ENCODE results near the gene OR2V2.

OR2V2 gene

GRCh38 chr5:181186986-181187499, 39.7 kb downstream of the OR2V2 start:
- H3K27ac ChIP-seq (ENCODE audit: low read depth, low read length), result no peak overlapping the region
- H2BK15ac ChIP-seq (replicated peaks; ENCODE audit: low read depth), result no peak overlapping the region
- H3K79me1 ChIP-seq (ENCODE audit: low read length), result no peaks in the 10 kb centered on the region
- no peak overlapping the region for H3K23ac ChIP-seq (ENCODE audit: low read length)
- H2BK120ac ChIP-seq (ENCODE audit: low read depth, low read length), result no peak overlapping the region
- H3K56ac ChIP-seq (ENCODE audit: low read length), result peak overlapping the region; percentile 47
- H3K4ac ChIP-seq (ENCODE audit: low read depth, low read length), result no peak overlapping the region
- no peak overlapping the region for H4K8ac ChIP-seq (ENCODE audit: low read depth, low read length)
- H2AK5ac ChIP-seq (ENCODE audit: low read length), result no peak overlapping the region
- WGBS (ENCODE audit: extremely low coverage, insufficient coverage, low lambda C conversion rate), result no CpG with 5 or more reads among the region's 8 CpGs
- peak overlapping the region; percentile 33 for H3K9ac ChIP-seq (ENCODE audit: low read length)
- H3K79me2 ChIP-seq (ENCODE audit: control insufficient read depth, insufficient read depth, low read length), result no peaks in the 10 kb centered on the region
- peak overlapping the region; percentile 7 for H3K4me2 ChIP-seq (ENCODE audit: low read length)
- no peaks in the 10 kb centered on the region for H3K36me3 ChIP-seq (ENCODE audit: control insufficient read depth, insufficient read depth, low read length)
- H3K27me3 ChIP-seq (ENCODE audit: insufficient read depth, low read length, poor library complexity), result peaks cover 13% of the 10 kb centered on the region
- no peak overlapping the region for H2BK5ac ChIP-seq (ENCODE audit: low read length)
- no peak overlapping the region for H4K5ac ChIP-seq (ENCODE audit: low read length)
- H3K4me3 ChIP-seq (ENCODE audit: low read length), result peak overlapping the region; percentile 2
- H3K18ac ChIP-seq (ENCODE audit: low read length), result no peak overlapping the region
- H3K4me1 ChIP-seq (ENCODE audit: control insufficient read depth, low read depth, low read length), result no peaks in the 10 kb centered on the region
- no peak for DNase-seq

DNA sequence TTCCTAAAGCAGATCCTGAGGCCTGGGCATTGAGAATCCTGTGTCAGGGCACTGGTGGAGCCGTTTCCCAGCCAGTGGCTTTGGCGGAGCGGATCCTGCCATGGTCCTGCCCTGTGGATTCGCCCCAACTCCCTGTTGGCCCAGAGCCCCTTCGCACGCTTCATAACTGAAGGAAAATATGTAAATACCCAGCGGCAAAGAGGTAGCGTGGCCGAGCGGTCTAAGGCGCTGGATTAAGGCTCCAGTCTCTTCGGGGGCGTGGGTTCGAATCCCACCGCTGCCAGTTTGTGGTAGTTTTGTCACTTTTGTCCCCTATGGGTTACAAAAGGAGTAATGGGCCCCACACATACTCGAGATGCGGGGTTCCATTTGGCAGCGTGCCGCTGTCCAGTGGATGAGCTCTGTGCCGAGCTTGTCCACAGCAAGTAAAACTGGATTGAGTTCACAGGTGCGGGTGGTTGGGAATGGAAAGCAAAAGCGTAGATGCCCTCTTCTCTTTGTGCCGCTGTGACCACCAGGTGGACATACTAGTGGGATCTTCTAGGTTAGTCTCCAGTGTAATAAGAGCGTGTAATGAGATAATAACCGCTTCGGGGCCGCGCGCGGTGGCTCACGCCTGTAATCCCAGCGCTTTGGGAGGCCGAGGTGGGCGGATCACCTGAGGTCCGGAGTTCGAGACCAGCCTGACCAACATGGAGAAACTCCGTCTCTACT, 40.3 kb downstream of the OR2V2 start:
- Histone ChIP-seq H3K18ac (ENCODE audit: low read length) (no peak overlapping the region), H3K4me3 (ENCODE audit: low read length) (peak overlapping the region; percentile 61), H4K5ac (ENCODE audit: low read length) (no peak overlapping the region), H3K79me1 (ENCODE audit: low read length) (no peaks in the 10 kb centered on the region), H3K4me1 (ENCODE audit: control insufficient read depth, low read depth, low read length) (no peaks in the 10 kb centered on the region), H3K9ac (ENCODE audit: low read length) (peak overlapping the region; percentile 33), H2BK120ac (ENCODE audit: low read depth, low read length) (no peak overlapping the region), H3K27me3 (ENCODE audit: insufficient read depth, low read length, poor library complexity) (peaks cover 13% of the 10 kb centered on the region), H3K36me3 (ENCODE audit: control insufficient read depth, insufficient read depth, low read length) (no peaks in the 10 kb centered on the region), H4K8ac (ENCODE audit: low read depth, low read length) (no peak overlapping the region), H3K27ac (ENCODE audit: low read depth, low read length) (no peak overlapping the region), H3K4ac (ENCODE audit: low read depth, low read length) (no peak overlapping the region), H3K79me2 (ENCODE audit: control insufficient read depth, insufficient read depth, low read length) (no peaks in the 10 kb centered on the region), H3K23ac (ENCODE audit: low read length) (no peak overlapping the region), H2BK15ac (replicated peaks; ENCODE audit: low read depth) (no peak overlapping the region), H3K4me2 (ENCODE audit: low read length) (peak overlapping the region; percentile 83), H3K56ac (ENCODE audit: low read length) (peak overlapping the region; percentile 47), H2BK5ac (ENCODE audit: low read length) (no peak overlapping the region), H2AK5ac (ENCODE audit: low read length) (no peak overlapping the region)
- WGBS (ENCODE audit: extremely low coverage, insufficient coverage, low lambda C conversion rate), result no CpG with 5 or more reads among the region's 37 CpGs
- DNase-seq, result peak; percentile 89

DNA sequence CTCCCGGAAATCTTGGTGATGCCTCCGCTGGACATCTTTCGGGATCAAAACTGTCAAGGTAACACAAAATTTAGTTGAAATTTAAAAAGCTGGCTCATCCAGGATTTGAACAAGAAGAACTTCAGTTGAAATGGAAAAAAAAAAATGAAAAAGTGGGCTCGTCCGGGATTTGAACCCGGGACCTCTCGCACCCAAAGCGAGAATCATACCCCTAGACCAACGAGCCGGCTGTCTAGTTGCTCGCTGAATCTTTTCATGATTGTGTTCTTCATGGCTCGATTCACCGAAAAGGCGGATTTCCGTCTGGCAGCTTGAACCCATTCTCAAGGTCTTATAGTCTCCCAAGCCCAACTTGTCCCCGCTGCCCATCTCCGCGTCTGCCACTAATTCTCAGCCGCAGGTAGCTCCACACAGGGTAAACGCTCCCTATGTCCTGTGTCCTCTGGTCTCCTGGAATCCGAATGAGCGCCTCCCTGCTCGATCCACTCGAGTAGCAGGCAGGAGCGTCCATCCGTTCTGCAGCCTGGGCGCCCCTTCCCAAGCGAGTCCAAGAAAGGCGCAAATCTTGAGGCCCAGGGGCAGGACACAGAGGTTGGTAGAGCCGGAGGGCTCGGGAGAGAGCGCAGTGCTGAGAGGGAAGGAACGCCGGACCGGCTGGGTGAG, 41.4 kb downstream of the OR2V2 start:
- no CpG with 5 or more reads among the region's 35 CpGs for WGBS (ENCODE audit: extremely low coverage, insufficient coverage, low lambda C conversion rate)
- Histone ChIP-seq H3K27ac (ENCODE audit: low read depth, low read length) (no peak overlapping the region), H4K5ac (ENCODE audit: low read length) (no peak overlapping the region)

DNA sequence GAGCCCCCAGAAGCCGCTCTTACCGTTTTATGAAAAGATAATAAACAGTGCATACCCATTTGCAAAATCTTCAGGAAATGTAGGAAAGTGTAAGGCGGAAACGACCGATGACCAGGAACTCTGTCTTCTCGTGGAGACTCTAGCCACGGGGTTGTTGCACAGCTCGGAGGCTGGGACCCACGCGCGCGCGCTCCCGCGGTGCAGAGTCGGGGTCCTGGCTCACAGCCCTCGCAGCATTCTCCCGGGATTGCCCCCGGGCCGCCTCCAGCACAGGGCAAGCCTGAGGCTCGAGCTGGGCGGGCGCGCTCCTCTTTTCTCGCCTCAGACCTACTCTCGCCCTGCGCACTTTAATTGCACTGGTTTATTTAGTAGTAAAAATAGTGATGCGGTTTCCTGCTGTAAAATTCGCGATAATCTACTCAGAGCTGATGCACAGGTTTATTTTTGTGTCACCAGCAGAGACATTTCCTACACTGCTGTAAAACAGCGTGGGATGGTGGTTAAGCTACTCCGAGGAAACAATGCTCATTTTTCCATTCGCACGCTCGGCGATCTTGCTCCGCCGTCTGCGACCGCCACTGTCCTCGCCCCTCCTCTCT, 42.1 kb downstream of the OR2V2 start:
- Histone ChIP-seq H3K4ac (ENCODE audit: low read depth, low read length) (no peak overlapping the region), H2BK5ac (ENCODE audit: low read length) (no peak overlapping the region), H3K18ac (ENCODE audit: low read length) (no peak overlapping the region), H2BK120ac (ENCODE audit: low read depth, low read length) (no peak overlapping the region), H2AK5ac (ENCODE audit: low read length) (no peak overlapping the region), H4K5ac (ENCODE audit: low read length) (no peak overlapping the region), H3K27ac (ENCODE audit: low read depth, low read length) (no peak overlapping the region), H3K36me3 (ENCODE audit: control insufficient read depth, insufficient read depth, low read length) (no peaks in the 10 kb centered on the region), H3K79me1 (ENCODE audit: low read length) (no peaks in the 10 kb centered on the region), H3K9ac (ENCODE audit: low read length) (peak overlapping the region; percentile 57), H3K4me2 (ENCODE audit: low read length) (peak overlapping the region; percentile 96), H4K8ac (ENCODE audit: low read depth, low read length) (no peak overlapping the region), H3K56ac (ENCODE audit: low read length) (peak overlapping the region; percentile 46), H3K4me1 (ENCODE audit: control insufficient read depth, low read depth, low read length) (no peaks in the 10 kb centered on the region), H2BK15ac (replicated peaks; ENCODE audit: low read depth) (no peak overlapping the region), H3K79me2 (ENCODE audit: control insufficient read depth, insufficient read depth, low read length) (no peaks in the 10 kb centered on the region), H3K23ac (ENCODE audit: low read length) (no peak overlapping the region), H3K27me3 (ENCODE audit: insufficient read depth, low read length, poor library complexity) (peaks cover 13% of the 10 kb centered on the region), H3K4me3 (ENCODE audit: low read length) (peak overlapping the region; percentile 66)
- no peak for DNase-seq
- no CpG with 5 or more reads among the region's 41 CpGs for whole genome bisulfite sequencing (ENCODE audit: extremely low coverage, insufficient coverage, low lambda C conversion rate)

More for the DNA sequence above, 41.4 kb downstream of the OR2V2 start:
- Histone ChIP-seq H2BK5ac (ENCODE audit: low read length) (no peak overlapping the region), H2BK15ac (replicated peaks; ENCODE audit: low read depth) (no peak overlapping the region), H3K27me3 (ENCODE audit: insufficient read depth, low read length, poor library complexity) (peaks cover 13% of the 10 kb centered on the region), H3K4me3 (ENCODE audit: low read length) (peak overlapping the region; percentile 74), H2BK120ac (ENCODE audit: low read depth, low read length) (no peak overlapping the region), H3K18ac (ENCODE audit: low read length) (no peak overlapping the region), H2AK5ac (ENCODE audit: low read length) (no peak overlapping the region), H3K4me1 (ENCODE audit: control insufficient read depth, low read depth, low read length) (no peaks in the 10 kb centered on the region), H3K4me2 (ENCODE audit: low read length) (peak overlapping the region; percentile 96), H3K23ac (ENCODE audit: low read length) (no peak overlapping the region), H3K79me2 (ENCODE audit: control insufficient read depth, insufficient read depth, low read length) (no peaks in the 10 kb centered on the region), H3K56ac (ENCODE audit: low read length) (peak overlapping the region; percentile 71), H3K79me1 (ENCODE audit: low read length) (no peaks in the 10 kb centered on the region), H3K9ac (ENCODE audit: low read length) (peak overlapping the region; percentile 63), H3K4ac (ENCODE audit: low read depth, low read length) (no peak overlapping the region), H4K8ac (ENCODE audit: low read depth, low read length) (no peak overlapping the region), H3K36me3 (ENCODE audit: control insufficient read depth, insufficient read depth, low read length) (no peaks in the 10 kb centered on the region)
- peak; percentile 85 for DNase-seq

DNA sequence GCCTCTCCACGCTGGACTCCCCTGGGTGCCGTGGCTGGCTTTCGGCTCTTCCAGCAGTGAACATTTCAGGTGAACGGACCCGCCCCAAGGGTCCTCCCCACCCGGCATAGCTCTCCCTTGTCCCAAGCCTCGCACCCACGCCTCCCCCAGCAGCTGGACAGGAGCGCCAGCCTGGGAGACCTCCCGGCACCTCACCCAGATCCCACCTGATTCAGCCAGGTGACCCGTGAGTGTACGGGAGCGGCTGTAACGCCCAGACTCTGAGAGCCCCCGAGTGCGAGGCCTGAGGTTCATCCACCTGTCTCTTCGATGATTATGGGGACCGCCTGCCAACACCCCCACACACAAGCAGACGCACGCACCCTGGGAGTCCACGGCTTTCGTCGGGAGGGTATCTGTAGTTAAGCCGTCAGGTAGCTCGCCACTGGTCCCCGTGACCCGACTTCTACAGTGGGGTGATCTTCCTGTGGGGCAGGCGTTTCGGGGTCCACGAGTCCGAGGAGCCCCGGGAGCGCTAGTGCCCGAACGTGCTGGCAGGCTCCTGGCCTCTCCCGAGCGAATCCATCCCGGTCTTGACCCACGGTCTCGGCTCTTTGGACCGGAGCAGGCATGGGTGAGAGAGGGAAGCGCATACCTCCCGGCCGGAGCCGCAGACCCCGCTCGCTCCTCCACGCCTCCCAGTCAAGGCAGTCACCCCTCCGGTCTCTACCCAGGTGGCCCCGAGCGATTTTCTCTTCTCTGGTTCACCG, 42.8 kb downstream of the OR2V2 start:
- H3K27ac ChIP-seq (ENCODE audit: low read depth, low read length), result no peak overlapping the region
- no peak overlapping the region for H2AK5ac ChIP-seq (ENCODE audit: low read length)
- H3K27me3 ChIP-seq (ENCODE audit: insufficient read depth, low read length, poor library complexity), result peaks cover 13% of the 10 kb centered on the region
- no peak overlapping the region for H3K18ac ChIP-seq (ENCODE audit: low read length)
- H2BK15ac ChIP-seq (replicated peaks; ENCODE audit: low read depth), result no peak overlapping the region
- H2BK5ac ChIP-seq (ENCODE audit: low read length), result no peak overlapping the region
- H3K79me1 ChIP-seq (ENCODE audit: low read length), result no peaks in the 10 kb centered on the region
- no peak overlapping the region for H4K8ac ChIP-seq (ENCODE audit: low read depth, low read length)
- no peaks in the 10 kb centered on the region for H3K36me3 ChIP-seq (ENCODE audit: control insufficient read depth, insufficient read depth, low read length)
- H3K23ac ChIP-seq (ENCODE audit: low read length), result peak overlapping the region; percentile 31
- DNase-seq, result no peak
- no peaks in the 10 kb centered on the region for H3K4me1 ChIP-seq (ENCODE audit: control insufficient read depth, low read depth, low read length)
- peak overlapping the region; percentile 66 for H3K4me3 ChIP-seq (ENCODE audit: low read length)
- peak overlapping the region; percentile 96 for H3K4me2 ChIP-seq (ENCODE audit: low read length)
- H3K56ac ChIP-seq (ENCODE audit: low read length), result peak overlapping the region; percentile 46
- no peaks in the 10 kb centered on the region for H3K79me2 ChIP-seq (ENCODE audit: control insufficient read depth, insufficient read depth, low read length)
- H4K5ac ChIP-seq (ENCODE audit: low read length), result no peak overlapping the region
- WGBS (ENCODE audit: extremely low coverage, insufficient coverage, low lambda C conversion rate), result no CpG with 5 or more reads among the region's 52 CpGs
- no peak overlapping the region for H2BK120ac ChIP-seq (ENCODE audit: low read depth, low read length)
- no peak overlapping the region for H3K4ac ChIP-seq (ENCODE audit: low read depth, low read length)
- H3K9ac ChIP-seq (ENCODE audit: low read length), result peak overlapping the region; percentile 61
